ENCODE results near the gene NFX1. TPM values are rescaled to one million over a fixed set of nuclear protein-coding genes. Genes with fewer than 3 reads are reported as not detected.

Gene NFX1
- total RNA-seq, 1 donor from 2014 or later = 33.2 TPM

DNA sequence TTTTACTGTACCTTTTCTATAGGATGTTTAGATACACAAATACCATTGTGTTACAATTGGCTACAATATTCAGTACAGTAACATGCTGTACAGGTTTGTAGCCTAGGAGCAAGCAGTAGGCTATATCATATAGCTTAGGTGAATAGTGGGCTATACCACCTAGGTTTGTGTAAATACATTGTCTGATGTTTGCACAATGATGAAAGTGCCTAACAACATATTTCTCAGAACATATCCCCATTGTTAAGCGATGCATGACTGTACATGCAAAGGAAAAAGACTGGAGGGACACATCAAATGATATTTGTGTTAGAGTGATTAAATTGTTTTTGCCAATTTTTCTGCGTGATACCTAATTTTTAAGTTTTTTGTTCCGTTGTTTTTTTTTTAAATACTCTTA, 20.2 kb upstream of the NFX1 start:
- H3K9me3 Mint-ChIP-seq = no peaks in the 10 kb centered on the region
- no peak for DNase-seq (ENCODE audit: low read depth, low spot score)
- no peak overlapping the region for H3K4me3 Mint-ChIP-seq
- H3K4me1 Mint-ChIP-seq = peaks cover 13% of the 10 kb centered on the region
- H3K27me3 Mint-ChIP-seq (ENCODE audit: low read depth) = no peaks in the 10 kb centered on the region
- TF ChIP-seq, protein P1, sequence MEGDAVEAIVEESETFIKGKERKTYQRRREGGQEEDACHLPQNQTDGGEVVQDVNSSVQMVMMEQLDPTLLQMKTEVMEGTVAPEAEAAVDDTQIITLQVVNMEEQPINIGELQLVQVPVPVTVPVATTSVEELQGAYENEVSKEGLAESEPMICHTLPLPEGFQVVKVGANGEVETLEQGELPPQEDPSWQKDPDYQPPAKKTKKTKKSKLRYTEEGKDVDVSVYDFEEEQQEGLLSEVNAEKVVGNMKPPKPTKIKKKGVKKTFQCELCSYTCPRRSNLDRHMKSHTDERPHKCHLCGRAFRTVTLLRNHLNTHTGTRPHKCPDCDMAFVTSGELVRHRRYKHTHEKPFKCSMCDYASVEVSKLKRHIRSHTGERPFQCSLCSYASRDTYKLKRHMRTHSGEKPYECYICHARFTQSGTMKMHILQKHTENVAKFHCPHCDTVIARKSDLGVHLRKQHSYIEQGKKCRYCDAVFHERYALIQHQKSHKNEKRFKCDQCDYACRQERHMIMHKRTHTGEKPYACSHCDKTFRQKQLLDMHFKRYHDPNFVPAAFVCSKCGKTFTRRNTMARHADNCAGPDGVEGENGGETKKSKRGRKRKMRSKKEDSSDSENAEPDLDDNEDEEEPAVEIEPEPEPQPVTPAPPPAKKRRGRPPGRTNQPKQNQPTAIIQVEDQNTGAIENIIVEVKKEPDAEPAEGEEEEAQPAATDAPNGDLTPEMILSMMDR (conservative IDR thresholded peaks at IDR 0.05) = no peak
- H3K36me3 Mint-ChIP-seq (ENCODE audit: low read depth) = peaks cover 2% of the 10 kb centered on the region
- no peak overlapping the region for H3K27ac Mint-ChIP-seq (ENCODE audit: unreplicated experiment)

DNA sequence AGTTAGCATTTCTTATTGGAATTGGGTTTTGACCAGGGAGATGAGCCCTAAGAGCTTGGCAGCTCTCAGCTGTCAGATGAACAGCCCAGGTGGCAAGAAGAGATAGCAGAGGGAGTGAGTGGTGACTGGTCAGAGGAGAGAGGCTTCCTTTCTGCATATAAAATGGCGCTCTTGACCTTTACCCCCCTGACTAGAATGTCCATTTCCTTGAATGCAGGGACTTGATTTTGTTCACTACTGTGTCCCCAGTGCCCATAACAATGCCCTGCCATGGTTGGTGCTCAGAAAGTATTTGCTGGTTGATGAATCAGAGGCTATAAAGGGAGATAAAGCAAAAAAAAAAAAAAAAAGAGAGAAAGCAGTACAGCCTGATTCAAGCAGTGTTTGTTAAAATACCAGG, 18.3 kb upstream of the NFX1 start:
- TF ChIP-seq, protein P1 (conservative IDR thresholded peaks at IDR 0.05) = no peak
- H3K27me3 Mint-ChIP-seq (ENCODE audit: low read depth) = no peaks in the 10 kb centered on the region
- H3K4me1 Mint-ChIP-seq = no peaks in the 10 kb centered on the region
- no peak overlapping the region for H3K27ac Mint-ChIP-seq (ENCODE audit: unreplicated experiment)
- H3K36me3 Mint-ChIP-seq (ENCODE audit: low read depth) = peaks cover 2% of the 10 kb centered on the region
- H3K9me3 Mint-ChIP-seq = no peaks in the 10 kb centered on the region
- DNase-seq (ENCODE audit: low read depth, low spot score) = no peak
- no peak overlapping the region for H3K4me3 Mint-ChIP-seq

DNA sequence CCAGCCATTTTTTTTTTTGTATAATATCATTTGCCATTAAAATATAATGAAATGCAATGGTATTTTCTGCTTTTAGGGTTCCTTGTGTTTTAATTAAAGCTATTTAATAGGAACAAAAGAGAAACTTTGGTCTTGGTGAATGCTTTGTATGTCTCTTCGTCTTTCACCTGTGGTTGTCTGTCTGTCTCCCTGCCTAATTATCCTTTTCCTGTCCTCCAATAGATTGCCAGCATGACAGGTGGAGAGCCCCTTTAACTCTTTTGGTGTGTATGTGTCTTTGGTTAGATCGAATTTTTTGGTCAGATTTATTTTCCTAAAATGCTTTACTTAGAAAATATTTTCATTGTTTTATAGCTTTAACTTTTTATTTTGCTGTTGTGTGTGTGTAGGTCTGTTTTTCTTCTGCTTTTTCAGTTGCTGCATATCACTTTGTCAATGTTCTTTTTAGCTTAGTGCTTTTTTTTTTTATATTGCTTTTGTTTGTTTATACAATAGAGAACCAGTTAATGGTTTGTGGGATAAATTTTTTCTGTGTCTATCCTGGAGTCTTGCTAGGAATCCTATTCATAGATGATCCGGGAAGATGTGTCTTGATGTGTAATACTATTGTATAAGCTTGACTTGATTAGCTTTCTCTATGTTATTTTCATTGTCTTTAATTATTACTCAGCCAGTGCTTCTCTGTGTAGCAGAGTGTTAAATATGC, 16.9 kb upstream of the NFX1 start:
- no peaks in the 10 kb centered on the region for H3K27me3 Mint-ChIP-seq (ENCODE audit: low read depth)
- no peak overlapping the region for H3K4me3 Mint-ChIP-seq
- no peaks in the 10 kb centered on the region for H3K9me3 Mint-ChIP-seq
- DNase-seq (ENCODE audit: low read depth, low spot score) = no peak
- no peaks in the 10 kb centered on the region for H3K4me1 Mint-ChIP-seq
- H3K27ac Mint-ChIP-seq (ENCODE audit: unreplicated experiment) = no peak overlapping the region
- TF ChIP-seq, protein P1 (conservative IDR thresholded peaks at IDR 0.05) = no peak
- peaks cover 7% of the 10 kb centered on the region for H3K36me3 Mint-ChIP-seq (ENCODE audit: low read depth)

DNA sequence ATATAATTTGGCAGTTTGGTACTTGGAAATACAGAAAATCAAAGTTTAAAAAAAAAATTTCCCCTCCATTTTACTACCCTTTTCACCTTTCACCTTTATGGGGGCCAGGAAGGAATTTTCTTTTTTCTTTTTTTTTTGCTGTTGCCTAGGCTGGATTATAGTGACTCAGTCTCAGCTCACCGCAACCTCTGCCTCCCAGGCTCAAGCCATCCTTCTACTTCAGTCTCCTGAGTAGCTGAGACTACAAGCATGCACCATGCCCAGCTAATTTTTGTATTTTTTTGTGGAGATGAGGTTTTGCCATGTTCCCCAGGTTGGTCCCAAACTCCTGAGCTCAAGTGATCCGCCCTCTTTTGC, 16.4 kb upstream of the NFX1 start:
- DNase-seq (ENCODE audit: low read depth, low spot score) = no peak
- Mint-ChIP-seq H3K4me3 (no peak overlapping the region), H3K27me3 (ENCODE audit: low read depth) (no peaks in the 10 kb centered on the region), H3K4me1 (no peaks in the 10 kb centered on the region), H3K27ac (ENCODE audit: unreplicated experiment) (no peak overlapping the region), H3K9me3 (no peaks in the 10 kb centered on the region), H3K36me3 (ENCODE audit: low read depth) (peaks cover 7% of the 10 kb centered on the region)
- TF ChIP-seq, protein P1 (conservative IDR thresholded peaks at IDR 0.05) = no peak

DNA sequence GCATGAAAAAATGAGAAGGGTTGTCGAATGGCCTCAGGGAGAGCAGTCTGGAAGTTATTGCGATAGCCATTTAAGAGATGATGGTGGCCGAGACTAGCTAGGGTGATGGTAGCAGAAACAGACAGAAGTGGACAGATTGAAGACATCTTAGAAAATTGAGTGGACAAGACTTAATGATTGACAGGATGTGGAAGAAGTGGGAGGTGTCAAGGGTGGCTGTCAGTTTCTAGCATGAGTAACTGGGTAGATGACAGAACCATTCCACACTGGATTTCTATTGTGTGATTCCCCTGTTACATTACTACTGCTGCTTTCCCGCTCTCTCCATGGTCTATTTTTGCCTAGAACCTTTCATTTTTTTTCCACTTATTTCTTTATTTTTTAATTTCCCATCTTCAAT, 12.8 kb upstream of the NFX1 start:
- H3K36me3 Mint-ChIP-seq (ENCODE audit: low read depth) = peaks cover 5% of the 10 kb centered on the region
- no peak overlapping the region for H3K27ac Mint-ChIP-seq (ENCODE audit: unreplicated experiment)
- no peaks in the 10 kb centered on the region for H3K4me1 Mint-ChIP-seq
- no peak for DNase-seq (ENCODE audit: low read depth, low spot score)
- H3K27me3 Mint-ChIP-seq (ENCODE audit: low read depth) = no peaks in the 10 kb centered on the region
- TF ChIP-seq, protein P1 (conservative IDR thresholded peaks at IDR 0.05) = no peak
- H3K4me3 Mint-ChIP-seq = no peak overlapping the region
- no peaks in the 10 kb centered on the region for H3K9me3 Mint-ChIP-seq
